GM12878 (cell line): ENCODE results near the gene ARHGAP45. TPM values are rescaled to one million over a fixed set of nuclear protein-coding genes. Genes with fewer than 3 reads are reported as not detected.
A peak's percentile ranks its signal among the peaks of the same experiment; 100 is the strongest.

Experiments
- ATAC-seq: fragments of 200-7000 bp; cut with Tn5 transposase; 3 replicates; pipeline ENCODE4 v1.9.1; 2020; ENCODE audit warnings: mild to moderate bottlenecking, moderate library complexity
- BruUV-seq: library from RNA; stranded (reverse); fragments of 400-500 nt; replicated peaks from 2 replicates; lab custom pipeline; 2021; lab: Mats Ljungman, UMichigan
- CTCF ChIA-PET: fragments of 300-600 bp; sonication (Branson Sonifier 250); formaldehyde crosslinking; extraction: SDS; loops from one replicate; lab custom pipeline; 2021; ENCODE audit warnings: inconsistent platforms; lab: Yijun Ruan, JAX
- POLR2A ChIA-PET: fragments of 350-600 bp; formaldehyde crosslinking; extraction: SDS; loops from one replicate; lab custom pipeline; 2021; ENCODE audit warnings: inconsistent platforms; lab: Charles Lee
- RAD21 ChIA-PET: fragments of 300-600 bp; sonication (Branson Sonifier 250); formaldehyde crosslinking; loops from one replicate; lab custom pipeline; 2023; ENCODE audit warnings: antibody characterized with exemption; ENCODE audit not compliant: unreplicated experiment; lab: Charles Lee
- SMC1A ChIA-PET: fragments of 300-600 bp; sonication (Branson Sonifier 250); formaldehyde crosslinking; loops from one replicate; lab custom pipeline; 2023; ENCODE audit not compliant: unreplicated experiment, uncharacterized antibody; lab: Charles Lee
- DNase-seq: peaks from one replicate; pipeline ENCODE4 v3.0.0-alpha.2; 2011; ENCODE audit warnings: low read depth, low spot score
- FAIRE-seq: peaks from 3 replicates; lab custom pipeline; 2011; peaks lifted over from hg19 to GRCh38; lab: Jason Lieb, UNC
- H2AFZ ChIP-seq: 2 replicates; pipeline ENCODE4 v1.6.0; 2011; ENCODE audit warnings: low read depth, low read length, control low read depth; ENCODE audit not compliant: control insufficient read depth
- H3K27ac ChIP-seq: 2 replicates; pipeline ENCODE4 v1.5.1; 2011; ENCODE audit warnings: control low read depth; ENCODE audit not compliant: control insufficient read depth, insufficient read depth
- H3K27me3 ChIP-seq, 2 experiments: replicated peaks in 1 of 2; 2 replicates each; pipeline versions ENCODE4 v1.6.0 to v1.6.1; 2011; ENCODE audit warnings: low read length in 1 of 2; ENCODE audit not compliant: control insufficient read depth in 2 of 2, insufficient read depth in 2 of 2
- H3K36me3 ChIP-seq, 2 experiments: 2 replicates each; pipeline ENCODE4 v1.5.1; 2011; ENCODE audit warnings: low read length in 1 of 2; ENCODE audit not compliant: control insufficient read depth in 2 of 2, insufficient read depth in 2 of 2
- H3K4me1 ChIP-seq: 2 replicates; pipeline ENCODE4 v1.6.1; 2011; ENCODE audit warnings: mild to moderate bottlenecking, low read length, moderate library complexity, mixed read lengths; ENCODE audit not compliant: control insufficient read depth, insufficient read depth
- H3K4me2 ChIP-seq: 2 replicates; pipeline ENCODE4 v1.6.0; 2011; ENCODE audit warnings: control low read depth; ENCODE audit not compliant: control insufficient read depth, insufficient read depth
- H3K4me3 ChIP-seq: fragments of 200-600 bp; sonication (generic); 2 replicates; pipeline ENCODE4 v1.5.1; 2016
- H3K79me2 ChIP-seq: 2 replicates; pipeline ENCODE4 v1.6.0; 2011; ENCODE audit warnings: low read length; ENCODE audit not compliant: control insufficient read depth, insufficient read depth
- H3K9ac ChIP-seq: 2 replicates; pipeline ENCODE4 v1.8.0; 2011; ENCODE audit warnings: low read length, control low read depth, mixed read lengths; ENCODE audit not compliant: control insufficient read depth, insufficient read depth
- H3K9me3 ChIP-seq: replicated peaks from 3 replicates; pipeline ENCODE4 v1.5.1; 2011; ENCODE audit warnings: mild to moderate bottlenecking, low read length; ENCODE audit not compliant: control insufficient read depth, insufficient read depth
- H4K20me1 ChIP-seq: 2 replicates; pipeline ENCODE4 v1.6.0; 2011; ENCODE audit not compliant: control insufficient read depth, insufficient read depth
- EZH2 ChIP-seq: IDR thresholded peaks from 2 replicates; pipeline ENCODE4 v1.6.1; 2012; ENCODE audit warnings: low read depth, mild to moderate bottlenecking, control low read depth, inconsistent platforms, low read length, borderline replicate concordance; ENCODE audit not compliant: control insufficient read depth
- NR2C1 ChIP-seq: fragments of 450-650 bp; IDR thresholded peaks from 2 replicates; pipeline ENCODE4 v1.6.1; 2017; ENCODE audit warnings: antibody characterized with exemption, mild to moderate bottlenecking, moderate library complexity
- NR2F1 ChIP-seq: fragments of 450-650 bp; conservative IDR thresholded peaks from 2 replicates; pipeline ENCODE4 v1.6.1; 2017; ENCODE audit warnings: mild to moderate bottlenecking
- POU2F2 ChIP-seq: IDR thresholded peaks from 3 replicates; pipeline ENCODE4 v1.6.1; 2011; ENCODE audit warnings: low read depth, mild to moderate bottlenecking, low read length, borderline replicate concordance
- SMARCA5 ChIP-seq: fragments of 450-650 bp; IDR thresholded peaks from 2 replicates; pipeline ENCODE4 v1.6.1; 2017; ENCODE audit warnings: mild to moderate bottlenecking
- TAF1 ChIP-seq: IDR thresholded peaks from 2 replicates; pipeline ENCODE4 v1.6.1; 2011; ENCODE audit warnings: mild to moderate bottlenecking, low read depth, low read length, borderline replicate concordance
- WGBS: methylation state at CpG from one replicate; pipeline ENCODE4 v1.1.6; 2016; ENCODE audit warnings: low lambda C conversion rate; ENCODE audit not compliant: insufficient replicate concordance, insufficient coverage; ENCODE audit errors: missing lambda C conversion rate; 5-methylcytosine and 5-hydroxymethylcytosine counted together
- in situ Hi-C: fragments of 300-500 bp; cut with MboI; formaldehyde crosslinking; loops from 9 replicates; pipeline ENCODE4 v1.14.3; 2018; ENCODE audit warnings: mixed read lengths
- intact Hi-C: fragments of 100-400 bp; cut with micrococcal nuclease; formaldehyde crosslinking; loops from one replicate; pipeline ENCODE4 v1.14.2; 2022; ENCODE audit not compliant: unreplicated experiment
- polyA plus RNA-seq, 11 experiments: library from polyadenylated mRNA; depleted of rRNA in 4 of 11; unstranded in 6 of 11; stranded (reverse) in 5 of 11; fragments of >200 nt; fragmentation: Nextera tagmentation in 4 of 11; fragmentation: Illumina TruSeq in 1 of 11; extraction: Ambion mirVana in 4 of 11; extraction: Trizol in 1 of 11; gene quantifications; 1 replicate in 1 of 11; 2 replicates in 10 of 11; pipeline versions ENCODE4 v1.2.1 to v1.2.3, GENCODE V29; 2011 to 2016; ENCODE audit warnings: inconsistent platforms in 2 of 11, missing spikeins in 2 of 11, low read depth in 1 of 11
- total RNA-seq, 4 experiments: library from RNA; depleted of rRNA in 3 of 4; stranded (reverse); fragments of >200 nt in 3 of 4; fragmentation: Illumina TruSeq in 1 of 4; extraction: Trizol in 1 of 4; gene quantifications; 2 replicates each; pipeline versions ENCODE4 v1.2.1 to v1.2.3, GENCODE V29; 2013 to 2021

Gene ARHGAP45
- total and polyA plus RNA-seq, 10 of the 15 experiments (the other 5 are each of a cell fraction or from before 2014, with no cell fraction given), result 1.4 to 151 (median 59.9) TPM

- SMC1A ChIA-PET, result no interaction called here
- ATAC-seq (no peak), DNase-seq (no peak), FAIRE-seq (no peak)
- Histone ChIP-seq H3K27ac (no peak overlapping the region), H3K9ac (no peak overlapping the region), H3K4me2 (no peak overlapping the region)
- BruUV-seq, result no TSS peak
- TF ChIP-seq SMARCA5, result 0 out of 2 replicates have a peak, but pooled peaks have one; percentile 35
- peak; percentile 62 for TF ChIP-seq NR2F1
- no peak for TF ChIP-seq POU2F2
- TF ChIP-seq NR2C1, result peak; percentile 44; the same call in 1 of the 2 replicates
- no peak for TF ChIP-seq TAF1
- TF ChIP-seq EZH2, result no peak
- TF ChIP-seq, all 136 proteins: peak for 3
- intact Hi-C loops, result no loop called here
- Histone ChIP-seq H3K79me2 (peaks cover 42% of the 10 kb centered on the region), H3K36me3 (peaks cover 21 to 30% of the 10 kb centered on the region in 2 experiments), H3K4me1 (peaks cover 35% of the 10 kb centered on the region), H4K20me1 (no peaks in the 10 kb centered on the region), H3K4me3 (no peak overlapping the region), H2AFZ (no peak overlapping the region), H3K27me3 (no peaks in the 10 kb centered on the region), H3K9me3 (no peaks in the 10 kb centered on the region; the same call in 2 of the 3 replicates)
- WGBS, result 88% methylated on average over 30 of the region's 30 CpGs
- ChIA-PET RAD21 (no interaction called here), POLR2A (interaction anchor here (1.2 to 2.9 kb wide), 4 partner anchors 11 to 112 kb away, joined by 3 to 24 read pairs (median 3); partner anchors contain the start of gene GPX4), CTCF (no interaction called here)
- in situ Hi-C loops, result no loop called here
These were observed 6.3 kb downstream of the ARHGAP45 start for GRCh38 chr19:1073063-1073955.
